HG02623 (cell line): Measurements from ENCODE around the gene RAB40B.

Experiments used
- ATAC-seq: cut with Tn5 transposase; IDR thresholded peaks from one replicate; pipeline ENCODE4 v1.9.1; 2021; ENCODE audit warnings: moderate library complexity; ENCODE audit not compliant: unreplicated experiment

Gene RAB40B

DNA sequence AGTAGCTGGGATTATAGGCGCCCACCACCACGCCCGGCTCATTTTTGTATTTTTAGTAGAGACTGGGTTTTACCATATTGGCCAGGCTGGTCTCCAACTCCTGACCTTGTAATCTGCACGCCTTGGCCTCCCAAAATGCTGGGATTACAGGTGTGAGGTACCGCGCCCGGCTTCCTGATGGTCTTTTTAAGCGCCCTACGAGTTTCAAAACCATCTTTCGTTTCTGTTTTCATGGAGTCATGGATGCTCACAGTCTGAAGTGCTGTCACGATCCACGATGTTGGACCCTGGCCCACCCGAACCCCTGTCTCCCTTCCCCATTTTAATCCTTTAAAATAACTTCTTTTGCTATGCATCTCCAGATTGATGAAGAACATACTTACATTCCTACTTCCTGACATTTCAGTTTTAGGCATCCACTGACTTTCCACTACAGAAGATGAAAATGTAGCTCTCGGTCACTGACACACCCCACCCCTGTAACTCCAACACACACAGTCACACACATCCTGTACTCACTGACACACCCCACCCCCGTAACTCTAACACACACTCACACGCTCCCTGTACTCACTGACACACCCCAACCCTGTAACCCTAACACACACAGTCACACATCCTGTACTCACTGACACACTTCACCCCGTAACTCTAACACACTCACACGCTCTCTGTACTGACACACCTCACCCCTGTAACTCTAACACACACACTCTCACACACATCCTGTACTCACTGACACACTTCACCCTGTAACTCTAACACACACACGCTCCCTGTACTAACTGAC, 27.6 kb downstream of the RAB40B start:
- no peak for ATAC-seq

DNA sequence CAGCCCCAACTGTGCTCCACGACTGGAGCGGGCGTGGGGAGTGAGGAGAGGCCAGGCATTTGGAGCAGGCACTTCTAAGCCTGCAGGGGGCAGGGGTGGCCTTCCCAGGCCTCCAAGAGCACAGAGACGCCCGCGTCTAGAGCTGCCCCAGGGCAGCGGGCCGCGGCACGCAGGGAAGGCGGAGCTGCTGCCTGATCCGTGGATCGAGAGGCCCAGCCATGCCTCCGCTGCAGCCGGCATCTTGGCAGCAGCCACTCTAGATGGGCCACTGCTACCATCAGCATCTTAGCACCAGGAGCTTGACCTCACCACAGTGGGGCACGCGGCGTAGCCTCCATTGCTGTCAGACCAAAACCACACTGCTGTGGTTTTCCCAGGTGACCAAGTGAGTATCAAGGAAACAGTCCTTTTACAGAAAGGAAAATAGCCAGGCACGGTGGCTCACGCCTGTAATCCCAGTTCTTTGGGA, 29.8 kb downstream of the RAB40B start:
- no peak for ATAC-seq

DNA sequence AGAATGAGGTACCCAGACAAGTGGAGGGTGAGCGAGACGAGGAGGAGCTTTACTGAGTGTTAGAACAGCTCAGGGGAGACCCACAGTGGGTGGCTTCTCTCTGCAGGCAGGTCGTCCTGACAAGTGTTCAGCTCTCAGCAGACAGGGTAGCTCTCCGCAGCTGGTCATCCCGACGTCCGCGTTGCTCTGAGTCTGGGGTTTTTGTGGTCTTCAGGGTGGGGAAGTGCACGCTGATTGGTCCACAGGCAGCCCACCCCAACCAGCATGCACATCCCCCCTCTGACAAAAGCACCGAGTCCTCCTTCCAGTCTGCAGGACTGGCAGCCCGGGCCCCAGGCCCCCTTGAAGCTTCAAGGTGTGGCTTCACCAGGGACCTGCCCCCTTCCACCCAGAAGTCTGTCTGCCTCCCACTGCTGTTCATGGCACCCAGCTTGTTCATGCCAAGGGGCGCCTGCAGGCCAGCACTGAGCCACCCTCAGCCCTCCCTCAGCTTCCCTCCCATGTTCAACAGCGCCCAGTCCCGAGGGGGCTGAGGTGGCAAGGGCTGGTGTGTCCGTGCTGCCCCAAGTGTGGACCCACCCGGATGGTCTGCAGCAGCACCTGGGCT, 30.4 kb downstream of the RAB40B start:
- no peak for ATAC-seq

DNA sequence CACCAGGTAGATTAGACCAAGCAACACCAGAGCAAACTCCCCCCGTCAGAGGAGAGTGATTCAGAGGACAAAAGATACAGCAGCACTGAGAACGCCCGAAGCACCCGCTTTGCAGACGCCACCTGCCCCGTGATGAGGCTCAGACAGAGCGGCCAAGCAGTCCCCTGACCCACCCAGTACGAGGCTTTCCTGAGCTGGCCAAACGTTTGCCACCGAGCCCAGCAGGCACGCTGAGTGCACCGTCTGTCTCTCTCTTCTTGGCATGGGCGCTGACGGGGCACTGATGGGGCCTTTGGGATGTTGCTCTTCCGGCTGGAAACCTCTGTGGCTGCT, 30.9 kb downstream of the RAB40B start:
- no peak for ATAC-seq

DNA sequence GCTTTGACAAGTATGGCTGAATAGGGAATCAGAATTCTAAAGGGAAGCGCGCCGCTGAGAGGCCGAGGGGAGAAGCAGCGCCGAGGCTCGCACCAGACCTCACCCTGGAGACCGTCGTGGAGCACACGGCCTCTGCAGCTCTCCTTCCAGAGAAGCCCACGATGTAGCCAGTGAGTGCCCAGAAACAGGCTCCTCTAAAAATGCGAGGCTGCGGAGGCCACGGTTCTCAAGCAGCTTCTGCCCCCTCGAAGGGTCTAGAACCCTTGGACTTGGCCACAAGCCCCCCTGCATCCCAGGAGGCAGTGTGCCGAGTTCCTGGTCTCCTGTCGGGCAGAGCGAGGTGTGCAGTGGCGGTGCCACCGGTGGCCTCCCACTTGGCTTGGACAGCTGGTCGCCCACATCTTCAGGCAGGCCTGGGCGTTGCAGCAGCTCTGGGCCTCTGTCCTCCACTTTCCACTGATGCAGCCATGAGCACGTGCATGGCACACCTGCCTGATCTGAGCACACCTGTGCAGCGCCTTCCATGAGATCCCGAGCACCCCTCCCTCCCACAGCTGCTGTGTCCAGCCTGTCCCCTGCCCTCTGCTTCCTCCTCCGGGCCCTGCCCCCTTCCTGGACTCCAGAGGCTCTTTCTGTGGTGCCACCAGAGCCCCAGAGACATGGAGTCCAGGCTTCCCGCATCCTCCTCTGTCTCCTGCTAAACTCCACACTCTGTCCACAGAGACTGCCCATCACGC, 31.4 kb downstream of the RAB40B start:
- ATAC-seq: no peak

DNA sequence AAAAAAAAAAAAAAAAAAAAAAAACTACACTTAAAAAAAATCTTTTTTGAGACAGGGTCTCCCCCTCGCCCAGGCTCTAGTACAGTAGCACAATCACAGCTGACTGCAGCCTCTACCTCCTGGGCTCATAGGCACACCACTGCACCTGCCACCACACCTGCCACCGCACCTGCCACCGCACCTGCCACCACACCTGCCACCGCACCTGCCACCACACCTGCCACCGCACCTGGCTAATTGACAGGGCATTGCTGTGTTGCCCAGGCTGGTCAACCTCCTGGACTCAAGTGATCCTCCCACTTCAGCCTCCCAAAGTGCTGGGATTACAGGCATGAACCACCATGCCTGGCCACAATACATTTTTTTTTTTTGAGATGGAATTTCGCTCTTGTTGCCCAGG, 32.6 kb downstream of the RAB40B start:
- ATAC-seq: no peak

DNA sequence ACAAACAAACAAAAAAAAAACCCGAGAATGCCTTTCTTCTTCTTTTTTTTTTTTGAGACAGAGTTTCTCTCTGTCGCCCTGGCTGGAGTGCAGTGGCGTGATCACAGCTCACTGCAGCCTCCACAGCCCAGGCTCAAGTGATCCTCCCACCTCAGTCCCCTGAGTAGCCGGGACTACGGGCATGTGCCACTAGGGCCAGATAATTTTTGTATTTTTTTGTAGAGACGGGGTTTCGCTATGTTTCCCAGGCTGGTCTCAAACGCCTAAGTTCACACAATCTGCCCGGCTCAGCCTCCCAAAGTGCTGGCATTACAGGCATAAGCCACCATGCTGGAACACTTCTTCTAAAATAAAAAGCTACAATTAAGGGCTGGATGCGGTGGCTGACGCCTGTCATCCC, 33.3 kb downstream of the RAB40B start:
- no peak for ATAC-seq

DNA sequence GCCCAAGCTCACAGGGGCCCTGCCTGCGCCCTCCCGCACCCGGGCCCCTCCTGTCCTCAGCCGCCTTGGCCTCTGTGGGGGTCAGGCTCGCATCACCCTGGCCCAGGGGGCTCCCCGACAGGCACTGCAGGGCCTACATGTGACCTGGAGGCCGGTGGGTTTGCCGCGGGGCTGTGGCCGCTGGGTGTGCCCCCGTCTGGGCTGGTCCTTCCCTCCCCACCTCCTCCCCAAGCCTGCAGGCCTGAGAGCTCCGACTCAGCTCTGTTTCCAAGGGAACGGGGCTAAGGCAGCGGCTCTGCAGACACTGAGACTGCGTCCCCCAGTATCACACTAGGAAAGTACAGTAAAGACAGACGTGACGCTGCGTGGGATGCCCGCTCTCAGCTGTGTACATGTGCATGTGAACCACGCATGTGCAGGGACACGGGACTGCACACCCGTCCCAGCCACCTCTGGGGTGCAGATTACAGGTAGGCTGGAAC, 33.8 kb downstream of the RAB40B start:
- no peak for ATAC-seq

DNA sequence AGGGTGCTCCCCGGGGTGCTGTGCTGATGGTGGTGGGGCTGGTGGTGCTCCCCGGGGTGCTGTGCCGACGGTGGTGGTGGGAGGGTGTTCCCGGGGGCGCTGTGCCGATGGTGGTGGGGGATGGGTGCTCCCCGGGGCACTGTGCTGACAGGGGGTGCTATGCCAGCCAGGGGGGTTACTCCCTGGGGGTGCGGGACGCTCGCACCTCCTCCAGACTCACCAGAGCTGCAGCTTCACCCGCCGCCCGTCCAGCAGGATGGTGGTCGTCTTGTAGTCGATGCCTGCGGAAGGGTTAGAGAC, 34.3 kb downstream of the RAB40B start:
- no peak for ATAC-seq

DNA sequence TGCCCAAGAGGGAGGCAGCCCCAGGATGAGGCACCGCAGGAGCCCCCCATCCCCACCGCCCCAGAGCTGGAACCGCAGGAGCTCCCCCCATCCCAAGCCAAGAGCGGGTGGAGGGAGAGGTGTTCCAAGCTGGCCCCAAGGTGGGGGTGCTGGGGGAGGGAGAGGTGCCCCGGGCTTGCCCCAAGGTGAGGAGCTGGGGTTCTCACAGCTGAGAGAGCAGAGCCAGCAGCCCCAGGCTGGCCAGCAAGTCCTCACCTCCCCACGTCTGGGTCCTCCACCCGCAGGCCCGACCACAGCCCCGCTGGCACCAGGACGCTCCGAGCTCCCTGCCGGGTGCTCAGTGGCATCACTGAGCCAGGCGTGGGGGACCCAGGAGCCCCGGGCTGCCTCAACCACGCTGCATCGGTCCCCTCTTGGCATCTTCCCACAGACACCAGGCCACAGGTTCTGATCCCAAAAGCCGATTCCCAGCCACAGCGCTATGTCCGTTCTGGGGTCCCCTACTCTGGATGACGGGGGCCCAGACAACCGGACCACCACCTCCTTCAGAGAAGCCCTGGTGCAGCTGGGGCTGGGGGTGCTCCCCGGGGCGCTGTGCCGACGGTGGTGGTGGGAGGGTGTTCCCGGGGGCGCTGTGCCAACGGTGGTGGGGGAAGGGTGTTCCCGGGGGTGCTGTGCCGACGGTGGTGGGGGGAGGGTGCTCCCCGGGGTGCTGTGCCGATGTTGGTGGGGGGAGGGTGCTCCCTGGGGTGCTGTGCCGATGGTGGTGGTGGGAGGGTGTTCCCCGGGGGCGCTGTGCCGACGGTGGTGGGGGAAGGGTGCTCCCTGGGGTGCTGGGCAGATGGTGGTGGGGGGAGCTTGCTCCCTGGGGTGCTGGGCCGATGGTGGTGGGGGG, 34.9 kb downstream of the RAB40B start:
- no peak for ATAC-seq

DNA sequence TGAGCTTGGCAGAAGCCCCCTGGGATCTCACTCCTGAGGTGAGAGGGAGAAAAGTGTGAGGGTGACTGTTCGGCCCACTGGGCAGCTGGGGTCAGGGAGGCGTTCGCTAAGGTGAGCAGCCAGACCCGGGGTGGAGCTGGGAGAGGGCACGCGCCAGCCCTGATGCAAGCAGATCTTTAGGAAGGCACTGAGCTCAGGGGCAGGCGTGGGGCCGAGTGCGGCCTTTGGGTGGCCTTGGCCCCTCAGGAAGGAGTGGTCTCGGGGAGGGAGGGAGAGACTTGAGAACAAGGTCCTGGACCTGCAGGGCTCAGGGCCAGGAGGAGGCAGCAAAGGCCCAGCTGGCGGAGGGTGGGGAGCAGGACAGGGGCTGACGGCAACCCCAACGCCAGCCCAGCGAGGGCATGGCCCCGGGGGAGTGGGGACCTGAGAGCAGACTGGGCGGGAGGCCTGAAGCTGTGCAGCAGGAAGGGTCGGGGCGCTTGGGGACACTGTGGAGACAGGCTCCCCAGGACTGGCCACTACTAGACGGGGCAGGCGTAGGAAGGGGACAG, 35.7 kb downstream of the RAB40B start:
- ATAC-seq: no peak

DNA sequence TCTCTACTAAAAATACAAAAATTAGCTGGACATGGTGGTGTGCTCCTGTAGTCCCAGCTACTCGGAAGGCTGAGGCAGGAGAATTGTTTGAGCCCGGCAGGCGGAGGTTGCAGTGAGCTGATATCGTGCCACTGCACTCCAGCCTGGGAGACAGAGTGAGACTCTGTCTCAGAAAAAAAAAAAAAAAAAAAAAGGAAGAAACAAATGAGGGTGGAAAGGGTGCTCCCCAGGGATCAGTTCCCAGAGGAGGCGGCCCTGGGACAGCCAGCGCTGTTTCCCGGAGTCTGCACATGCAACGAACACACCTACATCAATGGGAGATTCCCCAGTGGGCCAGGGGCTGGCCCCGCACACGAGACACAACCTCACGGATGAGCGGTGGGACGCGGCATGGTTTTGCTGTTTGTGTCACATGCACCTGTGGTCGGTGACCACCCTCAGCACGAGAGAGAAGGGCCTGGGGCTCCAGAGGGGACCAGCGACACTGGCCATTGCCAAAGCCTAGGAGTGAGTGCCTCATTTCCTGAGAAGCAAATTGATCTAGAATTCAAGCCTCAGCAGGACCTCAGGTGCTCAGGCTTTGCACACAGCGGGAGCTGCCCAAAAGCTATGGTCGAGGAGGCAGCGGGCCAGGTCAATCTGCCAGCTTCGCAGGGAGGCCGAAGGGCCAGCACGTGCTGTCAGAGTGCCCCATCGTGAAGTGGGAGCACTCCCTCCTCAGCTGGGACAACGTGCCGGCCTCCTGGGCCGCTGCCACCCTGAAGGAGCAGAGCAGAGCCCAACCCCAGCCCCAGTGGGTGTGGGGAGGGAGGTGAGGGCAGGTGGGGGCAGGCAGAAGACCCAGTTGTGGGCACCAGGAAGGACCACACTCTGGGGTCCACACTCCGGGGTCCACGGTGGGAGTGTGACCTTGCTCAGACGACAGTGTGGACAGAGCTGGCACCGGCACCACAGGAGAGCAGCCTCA, 36.5 kb downstream of the RAB40B start:
- no peak for ATAC-seq

DNA sequence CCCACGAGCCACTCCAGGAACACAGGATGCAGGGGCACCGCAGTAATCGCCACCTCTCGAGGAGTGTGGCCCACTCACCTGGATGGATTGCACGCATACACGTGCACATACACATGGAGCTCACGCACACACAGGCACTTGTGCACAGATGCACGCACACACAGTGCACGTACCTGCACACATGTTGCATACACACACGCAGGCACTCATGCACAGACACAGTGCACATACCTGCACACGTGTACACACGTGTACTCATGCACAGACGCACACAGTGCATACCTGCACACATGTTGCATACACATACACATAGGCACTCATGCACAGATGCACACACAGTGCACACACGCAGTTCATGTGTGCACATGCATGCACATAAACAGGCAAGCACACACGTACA, 38.6 kb downstream of the RAB40B start:
- no peak for ATAC-seq

DNA sequence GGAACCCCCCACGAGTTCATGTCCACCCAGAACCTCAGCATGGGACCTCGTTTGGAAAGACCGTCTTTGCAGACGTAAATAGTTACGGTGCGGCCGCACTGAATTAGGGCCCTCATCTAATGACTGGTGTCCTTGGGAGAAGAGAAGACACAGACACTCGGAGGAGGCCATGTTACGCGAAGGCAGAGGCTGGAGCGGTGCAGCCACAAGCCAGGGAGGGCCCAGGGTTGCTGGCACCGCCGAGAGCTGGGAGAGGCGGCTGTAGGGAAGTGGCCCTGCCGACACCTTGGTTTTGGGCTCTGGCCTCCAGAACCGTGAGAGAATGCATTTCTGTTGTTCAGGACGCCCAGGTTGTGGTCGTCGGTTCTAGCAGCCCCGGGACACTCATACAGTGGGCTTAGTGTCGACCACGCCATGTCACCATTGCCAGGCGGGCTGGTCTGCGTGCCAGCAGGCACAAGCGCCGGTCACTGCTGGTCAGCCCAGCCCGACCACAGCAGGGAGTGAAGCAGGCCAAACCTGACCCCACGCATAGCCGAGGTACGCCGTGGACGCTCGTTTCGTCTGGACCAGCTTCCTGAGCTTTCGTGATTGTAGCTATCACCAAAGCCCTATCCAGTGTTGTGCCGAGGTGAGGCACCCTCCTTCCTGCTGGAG, 39.6 kb downstream of the RAB40B start:
- no peak for ATAC-seq

DNA sequence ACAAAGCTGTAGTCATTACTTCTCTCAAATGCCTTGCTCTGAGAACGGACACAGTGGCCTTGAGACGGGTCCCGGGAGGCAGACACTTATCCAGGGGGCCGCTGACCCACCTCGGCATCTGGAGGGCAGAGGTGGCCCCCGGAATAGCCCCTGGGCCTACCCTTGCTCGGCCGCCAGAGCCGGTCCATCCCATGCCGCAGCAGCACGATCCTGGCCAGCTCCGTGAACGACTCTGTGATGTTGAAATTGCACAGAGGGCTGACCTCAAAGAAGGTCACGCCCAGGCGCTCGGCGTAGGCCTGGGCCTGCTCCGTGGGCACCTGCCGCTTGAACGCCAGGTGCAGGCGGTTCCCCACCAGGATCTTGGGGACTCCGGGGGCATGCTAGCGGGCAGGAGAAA, 40.2 kb downstream of the RAB40B start:
- ATAC-seq: no peak

DNA sequence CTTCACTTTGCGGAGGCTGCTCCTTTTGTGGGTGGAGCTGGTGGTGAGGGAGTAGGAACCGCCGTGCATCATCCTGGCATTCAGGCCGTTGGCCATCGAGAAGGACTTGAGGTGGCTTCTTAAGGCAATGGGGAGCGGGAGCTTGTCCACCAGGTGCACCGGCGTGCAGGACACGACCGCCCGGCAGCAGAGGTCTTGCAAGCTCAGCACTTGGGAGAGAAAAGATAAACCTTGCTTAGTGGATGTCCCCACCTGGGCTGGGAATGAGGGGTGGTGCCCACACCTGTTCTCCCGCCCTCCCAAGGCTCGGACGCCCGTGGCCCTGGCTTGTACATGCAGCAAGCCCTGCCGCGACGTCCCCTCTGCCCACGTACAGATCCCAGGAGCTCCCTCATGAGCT, 40.6 kb downstream of the RAB40B start:
- no peak for ATAC-seq

DNA sequence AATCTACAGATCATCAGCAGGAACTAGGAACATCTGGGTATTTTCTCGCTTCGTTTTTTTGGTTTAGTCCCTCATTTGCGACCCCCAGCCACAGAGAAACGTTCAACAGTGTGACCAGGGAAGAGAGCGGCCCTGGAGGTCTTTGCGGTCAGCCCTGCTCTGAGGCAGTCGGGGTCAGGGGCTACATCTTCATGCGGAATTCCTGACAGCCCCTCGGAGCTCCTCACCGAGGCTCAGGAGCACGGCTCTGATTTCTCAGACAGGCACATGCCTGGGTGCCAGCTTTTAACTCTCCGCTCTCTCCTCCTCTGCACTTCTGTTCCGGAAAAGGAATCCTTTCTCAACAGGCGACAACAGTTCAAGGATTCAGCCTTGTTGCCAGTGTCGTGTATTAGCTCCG, 42.2 kb downstream of the RAB40B start:
- no peak for ATAC-seq

DNA sequence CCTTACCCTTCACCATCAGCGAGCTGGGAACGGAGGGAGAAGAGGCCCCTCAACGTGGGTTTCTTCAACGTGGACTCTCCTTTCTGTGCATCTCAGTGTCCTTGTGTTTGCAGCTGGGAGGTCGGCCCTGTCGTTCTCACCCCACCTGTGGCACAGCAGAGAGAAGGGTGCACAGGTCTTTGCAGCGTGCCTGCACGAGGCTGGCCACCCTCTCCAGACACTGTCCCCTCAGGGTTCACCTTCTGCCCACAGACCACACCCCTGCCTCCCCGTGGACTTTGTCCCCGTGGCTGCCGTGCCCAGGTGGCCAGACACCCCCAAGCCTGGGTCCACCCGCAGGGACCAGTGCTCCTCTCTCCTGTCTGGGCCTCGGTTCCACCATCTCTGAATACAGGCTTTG, 43.0 kb downstream of the RAB40B start:
- ATAC-seq: no peak

DNA sequence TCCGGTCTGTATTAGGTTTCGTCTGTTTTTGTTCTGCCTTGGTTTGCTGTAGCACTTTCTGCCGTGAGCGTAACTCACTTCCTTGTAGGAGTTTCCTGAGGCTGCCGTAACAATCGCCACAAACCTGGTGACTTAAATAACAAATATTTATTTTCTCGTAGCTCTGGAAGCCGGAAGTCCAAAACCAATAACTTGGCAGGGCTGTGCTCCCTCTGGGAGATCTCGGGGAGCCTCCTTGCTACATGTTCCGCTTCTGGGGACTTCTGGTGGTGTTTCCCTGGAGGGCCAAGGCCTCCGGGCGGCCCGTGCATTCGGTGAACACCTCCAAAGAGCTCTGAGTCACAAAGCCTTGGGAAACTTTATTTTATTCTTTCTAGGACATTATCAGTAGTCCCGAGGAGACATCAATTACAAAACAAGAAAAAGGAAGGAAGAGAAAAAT, 43.4 kb downstream of the RAB40B start:
- ATAC-seq: no peak
